A549 (cell line): ENCODE measurements around the gene RCSD1. TPM values are rescaled to one million over a fixed set of nuclear protein-coding genes. Genes with fewer than 3 reads are reported as not detected.

Experiments
- ATAC-seq, 2 experiments: fragments of 200-7000 bp in 1 of 2; fragments of >200 bp in 1 of 2; cut with Nextera tagmentation in 1 of 2; cut with Tn5 transposase in 1 of 2; 3 replicates each; pipeline versions ENCODE4 v1.8.0 to v1.9.1; 2018 to 2020; ENCODE audit warnings: mild to moderate bottlenecking in 1 of 2, moderate library complexity in 1 of 2
- CTCF ChIA-PET: fragments of 300-600 bp; sonication (Branson Sonifier 250); formaldehyde crosslinking; extraction: SDS; loops from one replicate; lab custom pipeline; 2021; ENCODE audit warnings: antibody characterized with exemption, inconsistent platforms; lab: Yijun Ruan, JAX
- POLR2A ChIA-PET: fragments of 350-600 bp; formaldehyde crosslinking; extraction: SDS; loops from one replicate; lab custom pipeline; 2021; ENCODE audit warnings: antibody characterized with exemption, inconsistent platforms; lab: Yijun Ruan, JAX
- DNase-seq, 2 experiments: peaks; one replicate each; pipeline versions ENCODE4 v3.0.0 to v3.0.0-alpha.2; 2011 to 2016; ENCODE audit warnings: low read depth in 1 of 2, low spot score in 1 of 2
- FAIRE-seq: peaks from 2 replicates; lab custom pipeline; 2011; peaks lifted over from hg19 to GRCh38; lab: Jason Lieb, UNC
- H3K27ac ChIP-seq, 2 experiments: fragments of >200 bp; sonication (Bioruptor Twin); formaldehyde crosslinking; 3 replicates each; pipeline ENCODE4 v1.5.1; 2016 to 2017
- H3K4me1 ChIP-seq: fragments of >200 bp; sonication (Bioruptor Twin); formaldehyde crosslinking; 3 replicates; pipeline ENCODE4 v1.6.1; 2016
- H3K4me2 ChIP-seq: fragments of >200 bp; sonication (Bioruptor Twin); formaldehyde crosslinking; 3 replicates; pipeline ENCODE4 v1.6.1; 2016
- H3K4me3 ChIP-seq: fragments of >200 bp; sonication (Bioruptor Twin); formaldehyde crosslinking; 3 replicates; pipeline ENCODE4 v1.5.1; 2016
- H3K9me3 ChIP-seq: fragments of >200 bp; sonication (Bioruptor Twin); formaldehyde crosslinking; 3 replicates; pipeline ENCODE4 v1.6.1; 2016
- BCL3 ChIP-seq: fragments of >200 bp; sonication (Bioruptor Twin); formaldehyde crosslinking; IDR thresholded peaks from 3 replicates; pipeline ENCODE4 v1.6.1; 2016
- CEBPB ChIP-seq, 2 experiments: fragments of >200 bp in 1 of 2; sonication (Bioruptor Twin) in 1 of 2; formaldehyde crosslinking in 1 of 2; IDR thresholded peaks; 2 replicates each; pipeline ENCODE4 v1.6.1; 2012 to 2016
- E2F6 ChIP-seq: IDR thresholded peaks from 2 replicates; pipeline ENCODE4 v1.6.1; 2012; ENCODE audit warnings: low read depth, borderline replicate concordance
- FOSB ChIP-seq: fragments of 250-450 bp; sonication (Bioruptor Pico); IDR thresholded peaks from 2 replicates; pipeline ENCODE4 v1.5.0; 2020; ENCODE audit warnings: mild to moderate bottlenecking, moderate library complexity
- FOSL2 ChIP-seq, 2 experiments: fragments of 450-650 bp in 1 of 2; fragments of >200 bp in 1 of 2; sonication (Bioruptor Twin) in 1 of 2; formaldehyde crosslinking; IDR thresholded peaks; 2 replicates each; pipeline versions ENCODE4 v1.5.0 to v1.6.1; 2016 to 2020; ENCODE audit warnings: mild to moderate bottlenecking in 1 of 2, moderate library complexity in 1 of 2
- FOXS1 ChIP-seq: fragments of 250-450 bp; sonication (Bioruptor Pico); IDR thresholded peaks from 2 replicates; pipeline ENCODE4 v1.5.0; 2020; ENCODE audit warnings: mild to moderate bottlenecking, moderate library complexity
- GATA3 ChIP-seq: IDR thresholded peaks from 2 replicates; pipeline ENCODE4 v1.6.1; 2012; ENCODE audit warnings: borderline replicate concordance
- HEYL ChIP-seq: fragments of 250-450 bp; sonication (Bioruptor Pico); IDR thresholded peaks from 2 replicates; pipeline ENCODE4 v1.8.0; 2021; ENCODE audit warnings: mild to moderate bottlenecking, moderate library complexity
- HOXB13 ChIP-seq: fragments of 250-450 bp; sonication (Bioruptor Pico); IDR thresholded peaks from 2 replicates; pipeline ENCODE4 v1.5.0; 2020; ENCODE audit warnings: low read depth, mild to moderate bottlenecking, moderate library complexity
- HOXB5 ChIP-seq: fragments of 250-450 bp; sonication (Bioruptor Pico); IDR thresholded peaks from 2 replicates; pipeline ENCODE4 v1.5.0; 2020; ENCODE audit warnings: mild to moderate bottlenecking, moderate library complexity
- JUN ChIP-seq, 2 experiments: fragments of >200 bp; sonication (Bioruptor Twin); formaldehyde crosslinking; IDR thresholded peaks; 2 replicates in 1 of 2; 3 replicates in 1 of 2; pipeline ENCODE4 v1.6.1; 2016 to 2017
- KDM5A ChIP-seq: fragments of 200-600 bp; sonication (generic); IDR thresholded peaks from 2 replicates; pipeline ENCODE4 v1.6.1; 2016; ENCODE audit warnings: antibody characterized with exemption, mild to moderate bottlenecking
- MAZ ChIP-seq: fragments of 150-350 bp; IDR thresholded peaks from 2 replicates; pipeline ENCODE4 v1.6.1; 2014; ENCODE audit warnings: antibody characterized with exemption, low read depth, low read length, borderline replicate concordance
- NFE2L2 ChIP-seq: fragments of 150-350 bp; conservative IDR thresholded peaks from 2 replicates; pipeline ENCODE4 v1.6.1; 2014; ENCODE audit warnings: low read length
- PBX3 ChIP-seq: IDR thresholded peaks from 2 replicates; pipeline ENCODE4 v1.6.1; 2012
- POLR2A ChIP-seq: IDR thresholded peaks from 2 replicates; pipeline ENCODE4 v1.6.1; 2012; ENCODE audit warnings: mild to moderate bottlenecking, low read length
- POLR2AphosphoS2 ChIP-seq: conservative IDR thresholded peaks from 2 replicates; pipeline ENCODE4 v1.6.1; 2012; ENCODE audit warnings: low read length, improper control_type of control experiment, inconsistent platforms
- RFX5 ChIP-seq: fragments of 450-650 bp; IDR thresholded peaks from 2 replicates; pipeline ENCODE4 v1.7.1; 2014; ENCODE audit warnings: antibody characterized with exemption, mild to moderate bottlenecking, moderate library complexity
- TP53 ChIP-seq: fragments of 250-450 bp; sonication (Bioruptor Pico); IDR thresholded peaks from 2 replicates; pipeline ENCODE4 v1.5.0; 2021; ENCODE audit warnings: mild to moderate bottlenecking, moderate library complexity
- ZFP36 ChIP-seq: fragments of 450-650 bp; IDR thresholded peaks from 2 replicates; pipeline ENCODE4 v1.6.1; 2014; ENCODE audit warnings: borderline replicate concordance; ENCODE audit not compliant: partially characterized antibody
- ZNF302 ChIP-seq: fragments of 250-450 bp; sonication (Bioruptor Pico); IDR thresholded peaks from 2 replicates; pipeline ENCODE4 v1.9.0; 2021; ENCODE audit warnings: inconsistent platforms, mild to moderate bottlenecking, moderate library complexity
- ZSCAN20 ChIP-seq: fragments of 250-450 bp; sonication (Bioruptor Pico); IDR thresholded peaks from 2 replicates; pipeline ENCODE4 v1.8.0; 2022; ENCODE audit warnings: mild to moderate bottlenecking, moderate library complexity
- WGBS: methylation state at CpG from one replicate; pipeline ENCODE4 v1.1.6; 2017; ENCODE audit errors: missing lambda C conversion rate; 5-methylcytosine and 5-hydroxymethylcytosine counted together
- polyA plus RNA-seq, 4 experiments: library from polyadenylated mRNA; depleted of rRNA in 3 of 4; stranded (reverse); fragments of >200 nt; fragmentation: RNase III in 1 of 4; extraction: RNeasy Plus Mini Kit Qiagen cat#74134 plus additional on column Dnase treatment in 1 of 4; gene quantifications; 2 replicates in 3 of 4; 3 replicates in 1 of 4; pipeline ENCODE4 v1.2.3, GENCODE V29; 2011 to 2017
- TF ChIP-seq, protein P1 (sequence below): fragments of 250-450 bp; sonication (Bioruptor Pico); IDR thresholded peaks from 2 replicates; pipeline ENCODE4 v1.5.0; 2020; ENCODE audit warnings: low read depth, mild to moderate bottlenecking, moderate library complexity

The RCSD1 gene
- polyA plus RNA-seq, 2 of the 4 experiments (the other 2 are of a cell fraction) = not detected

DNA sequence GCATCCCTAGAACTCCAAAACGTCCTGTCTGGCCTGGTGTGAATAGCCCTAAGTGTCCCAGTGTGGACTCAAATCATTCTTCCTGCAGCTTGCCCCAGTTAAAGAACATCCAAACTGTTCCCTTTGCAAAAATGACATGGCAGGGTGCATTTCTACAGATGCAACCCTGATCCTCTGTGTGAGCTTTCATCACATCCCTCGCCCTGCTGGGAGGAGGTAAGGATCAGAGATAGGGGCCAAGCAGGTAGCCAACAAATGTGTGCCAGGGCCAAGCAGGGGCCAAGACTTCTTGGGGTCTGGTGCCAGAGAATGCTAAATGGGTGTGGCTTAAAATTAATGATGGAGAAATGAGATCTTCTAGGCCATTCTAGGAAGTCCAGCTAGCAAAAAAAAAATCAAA lies 64.7 kb downstream of the RCSD1 start:
- H3K4me2 ChIP-seq = no peak overlapping the region
- no peak for FAIRE-seq
- no peaks in the 10 kb centered on the region for H3K4me1 ChIP-seq
- no peak overlapping the region for H3K4me3 ChIP-seq
- POLR2A ChIA-PET = no interaction called here
- H3K27ac ChIP-seq = no peak overlapping the region
- no peak for DNase-seq
- CTCF ChIA-PET = interaction anchor here (0.6 to 4.1 kb wide), 5 partner anchors 10 to 389 kb away, joined by 3 to 25 read pairs (median 4); no protein-coding TSS in a partner anchor
- 50% methylated on average over 2 of the region's 2 CpGs for WGBS
- no peak for TF ChIP-seq ZSCAN20 (CRISPR knock-in tag)
- TF ChIP-seq POLR2A = no peak
- no peak for TF ChIP-seq JUN (IDR thresholded peaks at IDR 0.05)
- no peak for TF ChIP-seq CEBPB (IDR thresholded peaks at IDR 0.05)
- TF ChIP-seq HOXB5 (CRISPR knock-in tag) = no peak
- no peak for TF ChIP-seq NFE2L2
- TF ChIP-seq ZNF302 = no peak
- TF ChIP-seq HEYL (CRISPR knock-in tag) = no peak
- no peak for TF ChIP-seq POLR2AphosphoS2
- no peak for ATAC-seq
- no peaks in the 10 kb centered on the region for H3K9me3 ChIP-seq

DNA sequence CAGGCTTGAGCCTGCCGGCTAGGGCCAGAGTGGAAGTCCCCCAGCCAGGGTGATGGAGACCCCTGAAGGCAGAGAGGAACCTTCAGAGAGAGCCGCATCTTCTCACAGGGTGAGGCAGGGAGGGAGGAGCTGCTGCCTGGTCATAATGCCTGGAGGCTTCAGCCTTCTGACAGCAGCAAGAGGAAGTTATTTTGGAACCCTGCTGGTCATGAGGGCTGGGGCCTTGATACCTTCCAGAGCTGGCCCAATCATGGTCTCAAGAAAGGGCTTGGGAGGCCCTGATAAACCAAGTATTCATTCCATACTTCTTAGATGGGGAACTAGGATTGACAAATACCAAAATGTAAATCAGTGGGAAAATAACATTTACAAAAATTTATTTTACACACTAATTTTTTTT lies 65.1 kb downstream of the RCSD1 start:
- no peak overlapping the region for H3K4me3 ChIP-seq
- ChIA-PET POLR2A (no interaction called here), CTCF (interaction anchor here (0.6 to 4.1 kb wide), 5 partner anchors 10 to 388 kb away, joined by 3 to 25 read pairs (median 4); no protein-coding TSS in a partner anchor)
- H3K27ac ChIP-seq = no peak overlapping the region
- FAIRE-seq (no peak), DNase-seq (no peak), ATAC-seq (no peak)
- no peaks in the 10 kb centered on the region for H3K9me3 ChIP-seq
- WGBS = 79% methylated on average over 2 of the region's 2 CpGs
- H3K4me1 ChIP-seq = no peaks in the 10 kb centered on the region
- H3K4me2 ChIP-seq = no peak overlapping the region
- TF ChIP-seq ZFP36 = no peak
- no peak for TF ChIP-seq PBX3
- no peak for TF ChIP-seq TP53 (CRISPR knock-in tag)
- no peak for TF ChIP-seq E2F6
- no peak for TF ChIP-seq ZNF302
- no peak for TF ChIP-seq FOXS1 (CRISPR knock-in tag)
- no peak for TF ChIP-seq KDM5A
- TF ChIP-seq RFX5 = no peak
- TF ChIP-seq FOSL2 (IDR thresholded peaks at IDR 0.05) = no peak
- TF ChIP-seq FOSL2 (CRISPR knock-in tag; IDR thresholded peaks at IDR 0.05) = no peak
- TF ChIP-seq MAZ = no peak
- no peak for TF ChIP-seq HOXB13 (CRISPR knock-in tag)
- no peak for TF ChIP-seq FOSB (CRISPR knock-in tag)
- no peak for TF ChIP-seq ZSCAN20 (CRISPR knock-in tag)
- TF ChIP-seq, protein P1, sequence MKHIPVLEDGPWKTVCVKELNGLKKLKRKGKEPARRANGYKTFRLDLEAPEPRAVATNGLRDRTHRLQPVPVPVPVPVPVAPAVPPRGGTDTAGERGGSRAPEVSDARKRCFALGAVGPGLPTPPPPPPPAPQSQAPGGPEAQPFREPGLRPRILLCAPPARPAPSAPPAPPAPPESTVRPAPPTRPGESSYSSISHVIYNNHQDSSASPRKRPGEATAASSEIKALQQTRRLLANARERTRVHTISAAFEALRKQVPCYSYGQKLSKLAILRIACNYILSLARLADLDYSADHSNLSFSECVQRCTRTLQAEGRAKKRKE = no peak
- no peak for TF ChIP-seq GATA3
- TF ChIP-seq BCL3 = no peak
- no peak for TF ChIP-seq POLR2AphosphoS2
- TF ChIP-seq CEBPB (IDR thresholded peaks at IDR 0.05) = no peak
- TF ChIP-seq, all 56 proteins: peak for 0
